ENCODE data around the gene LIF. TPM values are rescaled to one million over a fixed set of nuclear protein-coding genes. Genes with fewer than 3 reads are reported as not detected.

Gene LIF
- total RNA-seq, 2 donors from 2014 or later, result 0.31 to 0.77 TPM

DNA sequence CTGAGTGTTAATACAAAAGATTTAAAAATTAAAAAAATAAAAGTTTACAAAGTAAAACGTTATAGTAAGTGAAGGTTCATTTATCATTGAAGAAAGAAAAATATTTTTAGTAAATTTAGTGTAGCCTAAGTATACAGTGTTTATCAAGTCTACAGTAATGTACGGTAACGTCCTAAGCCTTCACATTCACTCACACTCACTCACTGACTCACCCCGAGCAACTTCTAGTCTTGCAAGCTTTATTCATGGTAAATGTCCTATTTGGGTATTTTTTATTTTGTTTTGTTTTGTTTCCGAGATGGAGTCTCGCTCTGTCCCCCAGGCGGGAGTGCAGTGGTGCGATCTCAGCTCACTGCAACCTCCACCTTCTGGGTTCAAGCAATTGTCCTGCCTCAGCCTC is 33.9 kb upstream of the LIF start:
- Mint-ChIP-seq H3K4me3 (no peak overlapping the region), H3K27me3 (ENCODE audit: insufficient read depth) (no peaks in the 10 kb centered on the region), H3K9me3 (no peaks in the 10 kb centered on the region), H3K4me1 (peaks cover 4% of the 10 kb centered on the region), H3K36me3 (ENCODE audit: low read depth) (no peaks in the 10 kb centered on the region), H3K27ac (no peak overlapping the region)
- no peak for DNase-seq
- Histone ChIP-seq H3K9ac (ENCODE audit: extremely low read depth, low read length, poor library complexity, severe bottlenecking) (no peak overlapping the region), H3K27ac (ENCODE audit: low read depth, low read length) (no peak overlapping the region), H3K9me3 (ENCODE audit: control insufficient read depth, low read length) (no peaks in the 10 kb centered on the region), H3K36me3 (ENCODE audit: control insufficient read depth, insufficient read depth, low read length) (no peaks in the 10 kb centered on the region), H3K27me3 (ENCODE audit: control insufficient read depth, insufficient read depth, low read length, poor library complexity, severe bottlenecking) (no peaks in the 10 kb centered on the region), H3K4me1 (ENCODE audit: control insufficient read depth, insufficient read depth, low read length) (no peaks in the 10 kb centered on the region), H3K4me3 (ENCODE audit: low read length) (no peak overlapping the region)
- no peak for TF ChIP-seq CTCF (conservative IDR thresholded peaks at IDR 0.05)
- 93 to 94% methylated on average over 4 to 5 of the region's 8 CpGs for WGBS, 2 experiments (ENCODE audit: insufficient coverage in 1 of 2, insufficient read length in 1 of 2)

DNA sequence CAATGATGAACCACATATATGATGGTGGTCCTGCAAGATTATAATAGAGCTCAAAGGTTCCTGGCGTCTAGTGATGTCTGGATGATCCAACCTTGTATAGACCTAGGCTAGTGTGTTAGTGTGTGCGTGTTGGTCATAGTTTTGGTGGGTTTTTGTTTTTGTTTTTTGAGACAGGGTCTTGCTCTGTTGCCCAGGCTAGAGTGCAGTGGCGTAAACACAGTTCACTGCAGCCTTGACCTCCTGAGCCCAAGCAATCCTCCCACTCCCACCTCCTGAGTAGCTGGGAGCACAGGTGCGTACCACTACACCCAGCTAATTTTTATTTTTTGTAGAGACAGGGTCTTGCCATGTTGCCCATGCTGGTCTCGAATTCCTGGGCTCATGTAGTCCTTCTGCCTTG is 33.4 kb upstream of the LIF start:
- 92 to 94% methylated on average over 3 to 5 of the region's 5 CpGs for WGBS, 2 experiments (ENCODE audit: insufficient coverage in 1 of 2, insufficient read length in 1 of 2)
- no peak overlapping the region for H3K9ac ChIP-seq (ENCODE audit: extremely low read depth, low read length, poor library complexity, severe bottlenecking)

DNA sequence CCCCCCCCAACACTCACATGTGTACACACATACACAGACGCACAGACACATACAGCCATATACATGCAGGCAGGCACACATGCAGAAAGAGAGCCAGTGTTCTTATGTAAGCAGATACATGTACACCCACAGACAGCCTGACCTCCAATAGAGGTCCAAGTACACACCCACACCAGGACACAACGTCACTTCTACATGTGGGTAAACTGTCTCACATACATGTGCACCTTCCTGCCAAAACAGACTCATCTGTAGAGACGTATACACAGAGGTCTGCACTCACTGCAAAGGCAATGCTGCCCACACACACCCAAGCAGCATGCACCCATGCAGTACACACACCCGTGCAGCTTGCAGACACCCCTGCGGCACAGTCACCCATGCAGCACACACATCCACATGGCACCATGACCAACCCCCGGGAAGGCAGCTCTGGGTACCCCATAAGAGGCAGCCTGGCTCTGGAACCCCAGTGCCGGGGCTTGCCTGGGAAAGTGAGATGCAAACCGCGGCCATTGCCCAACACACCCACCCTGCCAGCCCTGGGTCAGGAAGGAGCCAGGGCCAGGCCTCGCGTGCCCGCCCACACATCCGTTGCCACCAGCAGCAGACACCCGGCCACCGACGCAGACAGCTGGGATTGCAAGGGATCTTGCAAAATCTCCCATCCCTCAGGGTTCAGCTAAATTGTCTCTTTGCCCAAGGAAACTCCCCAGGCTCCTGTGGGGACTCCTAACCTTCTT is 32.7 kb upstream of the LIF start:
- Histone ChIP-seq H3K36me3 (ENCODE audit: control insufficient read depth, insufficient read depth, low read length) (no peaks in the 10 kb centered on the region), H3K4me1 (ENCODE audit: control insufficient read depth, insufficient read depth, low read length) (no peaks in the 10 kb centered on the region), H3K9ac (ENCODE audit: extremely low read depth, low read length, poor library complexity, severe bottlenecking) (no peak overlapping the region), H3K4me3 (ENCODE audit: low read length) (no peak overlapping the region), H3K9me3 (ENCODE audit: control insufficient read depth, low read length) (no peaks in the 10 kb centered on the region), H3K27me3 (ENCODE audit: control insufficient read depth, insufficient read depth, low read length, poor library complexity, severe bottlenecking) (no peaks in the 10 kb centered on the region), H3K27ac (ENCODE audit: low read depth, low read length) (no peak overlapping the region)
- Mint-ChIP-seq H3K36me3 (ENCODE audit: low read depth) (no peaks in the 10 kb centered on the region), H3K4me3 (no peak overlapping the region), H3K27me3 (ENCODE audit: insufficient read depth) (no peaks in the 10 kb centered on the region), H3K4me1 (peaks cover 4% of the 10 kb centered on the region), H3K27ac (no peak overlapping the region), H3K9me3 (no peaks in the 10 kb centered on the region)
- no peak for TF ChIP-seq CTCF (conservative IDR thresholded peaks at IDR 0.05)
- 83% methylated on average over 11 to 16 of the region's 16 CpGs for WGBS, 2 experiments (ENCODE audit: insufficient coverage in 1 of 2, insufficient read length in 1 of 2)
- DNase-seq, result no peak

More for the DNA sequence above, 33.4 kb upstream of the LIF start:
- H3K27me3 Mint-ChIP-seq (ENCODE audit: insufficient read depth), result no peaks in the 10 kb centered on the region
- H3K4me3 ChIP-seq (ENCODE audit: low read length), result no peak overlapping the region
- no peak for TF ChIP-seq CTCF (conservative IDR thresholded peaks at IDR 0.05)
- no peak overlapping the region for H3K4me3 Mint-ChIP-seq
- H3K36me3 ChIP-seq (ENCODE audit: control insufficient read depth, insufficient read depth, low read length), result no peaks in the 10 kb centered on the region
- no peaks in the 10 kb centered on the region for H3K4me1 ChIP-seq (ENCODE audit: control insufficient read depth, insufficient read depth, low read length)
- no peaks in the 10 kb centered on the region for H3K9me3 Mint-ChIP-seq
- peaks cover 4% of the 10 kb centered on the region for H3K4me1 Mint-ChIP-seq
- no peaks in the 10 kb centered on the region for H3K36me3 Mint-ChIP-seq (ENCODE audit: low read depth)
- H3K27me3 ChIP-seq (ENCODE audit: control insufficient read depth, insufficient read depth, low read length, poor library complexity, severe bottlenecking), result no peaks in the 10 kb centered on the region
- no peak for DNase-seq
- H3K27ac Mint-ChIP-seq, result no peak overlapping the region
- H3K27ac ChIP-seq (ENCODE audit: low read depth, low read length), result no peak overlapping the region
- H3K9me3 ChIP-seq (ENCODE audit: control insufficient read depth, low read length), result no peaks in the 10 kb centered on the region

Measured in endodermal cell (in vitro differentiated cells).